ENCODE measurements around the gene SLC1A7.

- no peak for TF ChIP-seq CTCF (IDR thresholded peaks at IDR 0.05; ENCODE audit: low read length)
- TF ChIP-seq EZH2 (IDR thresholded peaks at IDR 0.05; ENCODE audit: borderline replicate concordance, low read length) = no peak
Observed at GRCh38 chr1:53130878-53131589, 11.4 kb downstream of the SLC1A7 start.

All from OCI-LY1 (cell line).